Astrocyte of the cerebellum (primary cell): Measurements from ENCODE around the gene GLCCI1.

Source experiments
- DNase-seq: peaks from one replicate; pipeline ENCODE4 v3.0.0-alpha.2; 2011; ENCODE audit warnings: low read depth
- H3K4me3 ChIP-seq: 2 replicates; pipeline ENCODE4 v1.5.1; 2011; ENCODE audit warnings: mild to moderate bottlenecking, low read depth, low read length, moderate library complexity
- CTCF ChIP-seq: IDR thresholded peaks from 2 replicates; pipeline ENCODE4 v1.5.1; 2012; ENCODE audit warnings: low read length, low read depth, moderate library complexity, mild to moderate bottlenecking; ENCODE audit errors: missing control alignments
- in situ Hi-C: cut with HindIII; loops from 2 replicates; pipeline ENCODE4 v1.10.0; 2017; ENCODE audit warnings: low sequenced_read_pairs

Gene GLCCI1

GRCh38 chr7:8078418-8078817, 109.8 kb downstream of the GLCCI1 start:
- no peak overlapping the region for H3K4me3 ChIP-seq
- in situ Hi-C loops: no loop called here
- TF ChIP-seq CTCF: no peak
- no peak for DNase-seq

- no peak for TF ChIP-seq CTCF
- DNase-seq: no peak
- no peak overlapping the region for H3K4me3 ChIP-seq
- in situ Hi-C loops: no loop called here
These were observed 114.2 kb downstream of the GLCCI1 start for GRCh38 chr7:8082762-8083161.

- TF ChIP-seq CTCF: no peak
- no peak for DNase-seq
- H3K4me3 ChIP-seq: no peak overlapping the region
- in situ Hi-C loops: no loop called here
These were observed 116.2 kb downstream of the GLCCI1 start for GRCh38 chr7:8084836-8085235.

- no peak for TF ChIP-seq CTCF
- in situ Hi-C loops: no loop called here
- H3K4me3 ChIP-seq: no peak overlapping the region
- no peak for DNase-seq
These were observed 116.8 kb downstream of the GLCCI1 start for GRCh38 chr7:8085420-8085819.

- DNase-seq: no peak
- TF ChIP-seq CTCF: no peak
- in situ Hi-C loops: no loop called here
- no peak overlapping the region for H3K4me3 ChIP-seq
These were observed 117.6 kb downstream of the GLCCI1 start for GRCh38 chr7:8086239-8086638.

- H3K4me3 ChIP-seq: no peak overlapping the region
- TF ChIP-seq CTCF: no peak
- in situ Hi-C loops: no loop called here
- DNase-seq: no peak
These were observed 120.6 kb downstream of the GLCCI1 start for GRCh38 chr7:8089036-8089780.

GRCh38 chr7:8092140-8092539, 123.5 kb downstream of the GLCCI1 start:
- no peak for DNase-seq
- no peak overlapping the region for H3K4me3 ChIP-seq
- in situ Hi-C loops: no loop called here
- TF ChIP-seq CTCF: no peak
